HG02840 (cell line): ENCODE results near the gene LMO1.

Experiments used
- ATAC-seq: cut with Tn5 transposase; IDR thresholded peaks from one replicate; pipeline ENCODE4 v1.9.1; 2021; ENCODE audit warnings: mild to moderate bottlenecking, moderate library complexity, moderate number of reproducible peaks; ENCODE audit not compliant: unreplicated experiment, low FRiP score

LMO1 gene

DNA sequence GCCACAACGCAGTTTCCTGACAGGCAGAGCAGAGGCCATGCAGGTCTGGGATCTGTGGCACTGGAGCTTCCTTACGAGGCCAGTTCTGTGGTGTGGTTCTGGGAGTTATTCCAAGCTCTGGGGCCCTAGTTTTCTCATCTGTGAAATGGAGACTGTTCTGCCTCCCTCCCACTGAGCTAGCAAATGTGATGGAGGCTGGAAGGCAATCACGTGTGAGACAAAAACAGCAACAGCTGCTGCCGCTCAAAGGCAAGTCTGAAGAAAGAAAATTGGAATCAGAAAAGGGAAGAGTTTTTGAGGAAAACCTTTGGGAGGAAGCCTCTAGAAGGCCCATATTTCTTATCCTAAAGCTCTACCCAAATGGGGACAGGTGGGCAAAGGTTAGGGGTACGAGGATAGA, 86.5 kb downstream of the LMO1 start:
- ATAC-seq, result no peak
